ENCODE results near the gene FHOD1.

GRCh38 chr16:67244387-67245185, 2.7 kb downstream of the FHOD1 start:
- TF ChIP-seq TAF1 (CRISPR knock-in tag; IDR thresholded peaks at IDR 0.05) (no peak), CTCF (CRISPR knock-in tag; IDR thresholded peaks at IDR 0.05) (no peak), ZNF292 (CRISPR knock-in tag; IDR thresholded peaks at IDR 0.05; ENCODE audit: borderline replicate concordance, low read depth) (no peak), ZNF281 (CRISPR knock-in tag; IDR thresholded peaks at IDR 0.05; ENCODE audit: borderline replicate concordance) (no peak), ZNF646 (CRISPR knock-in tag; IDR thresholded peaks at IDR 0.05) (no peak)
